ENCODE results near the gene MLN.

Gene MLN, protein sequence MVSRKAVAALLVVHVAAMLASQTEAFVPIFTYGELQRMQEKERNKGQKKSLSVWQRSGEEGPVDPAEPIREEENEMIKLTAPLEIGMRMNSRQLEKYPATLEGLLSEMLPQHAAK

DNA sequence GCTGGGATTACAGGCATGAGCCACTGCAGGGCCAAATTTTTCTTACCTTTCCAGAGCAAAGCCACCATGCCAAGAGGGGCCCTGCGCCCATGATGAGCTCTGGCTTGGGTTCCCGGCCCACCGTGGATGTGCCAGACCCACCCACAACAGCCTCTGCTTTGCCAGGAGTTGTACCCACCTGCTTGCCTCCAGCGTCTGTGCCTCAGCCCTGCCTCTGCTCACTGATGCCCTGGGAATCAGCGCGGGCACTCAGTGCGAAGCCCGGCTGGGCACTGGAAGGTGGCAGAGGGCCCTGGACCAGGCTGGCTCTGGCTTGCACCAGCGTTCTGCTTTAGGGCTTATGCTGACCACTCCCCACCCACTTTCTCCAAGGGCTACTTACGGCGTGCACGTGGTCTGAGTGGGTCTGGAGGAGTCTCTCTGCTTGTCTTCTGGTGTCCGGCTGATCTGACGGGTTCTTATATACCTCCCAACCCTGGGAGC lies at the start of gene MLN:
MLN (minus strand) TSS at position 433 of the 483 bp plus-strand sequence. CDS start 2,840 bp downstream, outside the sequence.
- no peak for DNase-seq (ENCODE audit: low read depth)

DNA sequence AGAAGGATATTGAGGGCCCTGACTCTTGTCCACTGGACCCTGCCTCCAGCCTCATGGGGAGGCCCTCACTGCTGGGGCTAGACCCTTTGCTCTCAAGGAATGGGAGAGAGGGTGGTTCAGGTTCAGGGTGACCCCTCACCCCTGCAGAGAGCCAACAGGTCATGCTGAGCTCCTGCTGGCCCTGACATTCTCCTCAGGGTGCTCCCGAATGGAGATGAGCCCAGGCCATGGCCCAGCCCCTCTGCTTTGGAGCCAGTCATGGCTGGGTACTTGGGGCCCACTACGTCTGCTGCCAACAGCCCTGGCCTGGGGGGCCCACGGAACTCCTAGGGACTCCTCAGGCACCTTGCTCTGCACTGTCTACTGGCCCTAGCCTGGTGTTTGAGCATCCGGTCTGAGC lies 49.2 kb upstream of the MLN start:
- DNase-seq (ENCODE audit: low read depth): no peak

DNA sequence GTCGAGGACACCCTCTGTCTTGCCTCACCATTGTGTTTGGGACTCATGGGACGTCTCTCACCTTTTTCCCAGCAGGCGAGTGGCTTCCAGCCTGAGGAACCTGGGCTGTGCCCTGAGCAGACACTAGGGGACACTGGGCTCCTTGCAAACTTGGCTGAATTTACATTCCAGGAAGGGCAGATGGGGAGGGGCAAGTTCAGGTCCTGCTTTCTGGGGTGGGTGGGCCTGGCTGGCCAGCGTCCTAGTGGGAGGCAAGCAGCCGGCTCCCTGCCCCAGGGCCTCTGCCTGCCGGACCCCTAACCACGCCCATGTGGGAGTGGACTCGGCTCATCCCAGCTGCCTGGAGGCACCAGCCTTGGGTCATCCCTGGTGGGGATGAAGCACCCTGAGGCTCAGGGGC lies 48.2 kb upstream of the MLN start:
- no peak for DNase-seq (ENCODE audit: low read depth)

DNA sequence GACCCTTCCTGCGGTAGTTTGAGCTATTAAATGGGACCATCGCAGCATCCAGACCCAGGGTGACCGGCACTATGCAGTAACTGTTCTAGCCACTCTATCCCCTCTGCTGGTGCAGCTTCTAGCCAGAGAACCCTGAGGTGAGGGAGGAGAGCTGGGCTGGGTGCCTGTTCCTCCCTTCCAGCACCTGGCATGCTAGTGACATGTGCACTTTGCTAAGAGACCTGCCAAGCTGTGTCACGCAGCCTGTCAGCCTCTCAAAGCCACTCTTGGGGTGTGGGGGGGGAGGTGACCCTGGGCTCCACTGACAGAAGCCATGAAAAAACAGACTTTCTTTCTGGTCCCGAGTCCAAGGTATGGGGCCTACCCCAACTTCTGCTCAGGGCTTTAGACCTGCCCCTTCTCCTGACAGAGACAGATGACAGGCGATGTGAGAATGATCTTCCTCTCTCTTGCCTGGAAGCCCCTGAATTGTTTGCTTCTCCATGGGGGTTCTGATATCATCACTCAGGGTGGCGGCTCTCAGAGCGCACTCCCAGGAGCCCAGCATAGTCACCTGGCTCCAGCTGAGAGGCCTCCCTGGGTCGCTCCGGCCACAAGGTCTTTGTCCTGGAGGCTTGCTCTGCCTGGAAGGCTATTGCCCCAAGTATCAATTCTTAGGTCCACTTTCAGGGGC lies 47.2 kb upstream of the MLN start:
- no peak for DNase-seq (ENCODE audit: low read depth)

DNA sequence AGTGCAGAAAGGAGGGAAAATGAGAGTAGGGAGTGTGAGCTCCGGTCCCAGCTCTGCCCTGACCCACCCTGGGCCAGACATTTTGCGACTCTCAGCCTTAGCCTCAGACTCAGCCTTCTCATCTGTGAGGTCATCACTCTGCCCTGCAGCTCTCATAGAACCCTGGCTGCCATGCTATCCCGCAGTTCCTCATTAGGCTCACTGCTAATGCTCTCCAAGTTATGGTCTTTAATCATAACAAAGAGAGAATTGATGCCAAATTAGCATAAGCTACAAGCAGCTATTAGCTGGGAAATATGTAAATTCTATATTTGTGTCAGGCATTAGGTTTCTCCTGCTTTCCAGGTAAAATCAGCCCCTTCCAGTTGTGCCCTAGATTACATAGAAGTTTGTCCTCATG lies 46.5 kb upstream of the MLN start:
- no peak for DNase-seq (ENCODE audit: low read depth)

DNA sequence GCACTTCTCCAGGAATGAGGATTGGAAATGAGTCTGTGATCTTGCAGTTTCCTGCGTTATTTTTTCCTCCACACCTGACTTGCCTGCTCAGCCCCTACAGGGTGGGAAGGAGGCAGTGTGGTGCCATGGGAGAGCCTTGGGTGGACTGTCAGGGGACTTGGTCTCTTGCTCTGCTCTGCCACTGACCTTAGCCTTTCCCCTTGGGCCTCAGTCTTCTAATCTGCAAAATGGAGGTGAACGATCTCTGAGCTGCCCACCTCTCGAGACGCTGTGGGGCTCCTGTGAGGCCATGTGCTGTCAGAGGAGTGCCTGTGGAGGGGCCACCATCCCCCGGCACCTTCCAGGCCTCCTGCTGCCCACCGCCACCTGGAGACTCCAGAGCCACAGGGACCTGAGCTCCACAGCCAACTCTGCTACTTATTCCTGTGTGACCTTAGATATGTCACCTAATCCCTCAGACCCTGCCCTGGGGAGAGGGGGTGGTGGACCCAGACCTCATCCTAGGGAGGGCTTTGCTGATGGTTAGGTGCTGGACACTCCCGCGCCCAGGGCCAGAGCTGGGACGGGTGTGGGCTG lies 45.8 kb upstream of the MLN start:
- no peak for DNase-seq (ENCODE audit: low read depth)

DNA sequence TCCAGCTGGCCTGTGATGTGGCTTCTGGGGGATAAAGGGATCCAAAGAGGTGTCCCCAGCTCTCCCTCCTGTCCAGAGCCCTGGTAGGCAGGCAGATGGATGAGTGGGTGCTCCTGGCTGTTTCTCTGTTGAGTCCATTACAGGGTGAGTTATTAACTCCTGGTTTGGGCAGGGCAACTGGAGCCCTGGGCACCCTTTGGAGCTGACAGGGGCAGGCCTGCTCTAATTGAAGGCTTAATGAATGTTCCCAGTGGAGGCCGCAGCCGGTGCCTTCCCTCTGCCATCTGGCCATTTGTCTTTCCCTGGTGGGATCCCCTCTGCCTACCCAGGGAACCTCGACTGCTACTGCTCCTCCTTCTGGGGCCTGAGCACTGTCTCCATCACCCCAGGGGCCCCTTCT lies 44.7 kb upstream of the MLN start:
- no peak for DNase-seq (ENCODE audit: low read depth)

DNA sequence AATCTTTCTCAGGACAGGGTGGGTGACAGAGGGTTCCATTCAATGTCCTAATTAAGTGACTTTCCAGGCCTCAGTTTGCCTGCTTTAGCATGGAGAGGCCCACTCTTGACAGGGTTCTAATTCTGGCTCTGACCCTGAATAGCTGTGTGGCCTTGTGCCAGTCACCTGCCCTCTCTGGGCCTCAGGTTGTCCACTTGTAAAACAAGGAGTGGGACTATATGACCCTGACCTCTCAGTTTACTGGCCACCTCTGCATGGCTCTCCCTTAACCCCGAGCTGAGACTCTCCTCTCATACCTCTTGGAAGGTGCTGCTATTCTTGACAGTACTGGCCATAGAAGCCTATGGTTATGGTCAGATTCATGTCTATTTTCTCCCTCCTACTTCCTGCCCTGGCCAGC lies 44.1 kb upstream of the MLN start:
- DNase-seq (ENCODE audit: low read depth): no peak

DNA sequence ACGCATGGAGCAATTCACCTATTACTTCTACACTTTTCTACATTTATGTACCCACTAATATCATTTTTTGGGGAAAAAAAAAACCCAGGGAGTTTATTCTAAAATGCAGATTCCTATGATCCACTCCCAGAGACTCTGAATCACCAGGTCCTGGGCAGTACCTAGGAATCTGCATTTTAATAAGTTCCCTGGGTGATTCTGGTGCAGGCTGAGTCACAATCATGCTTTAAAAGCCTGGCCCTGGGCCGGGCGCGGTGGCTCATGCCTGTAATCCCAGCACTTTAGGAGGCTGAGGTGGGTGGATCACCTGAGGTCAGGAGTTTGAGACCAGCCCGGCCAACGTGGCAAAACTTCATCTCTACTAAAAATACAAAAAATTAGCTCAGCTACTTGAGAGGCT lies 43.3 kb upstream of the MLN start:
- DNase-seq (ENCODE audit: low read depth): no peak

DNA sequence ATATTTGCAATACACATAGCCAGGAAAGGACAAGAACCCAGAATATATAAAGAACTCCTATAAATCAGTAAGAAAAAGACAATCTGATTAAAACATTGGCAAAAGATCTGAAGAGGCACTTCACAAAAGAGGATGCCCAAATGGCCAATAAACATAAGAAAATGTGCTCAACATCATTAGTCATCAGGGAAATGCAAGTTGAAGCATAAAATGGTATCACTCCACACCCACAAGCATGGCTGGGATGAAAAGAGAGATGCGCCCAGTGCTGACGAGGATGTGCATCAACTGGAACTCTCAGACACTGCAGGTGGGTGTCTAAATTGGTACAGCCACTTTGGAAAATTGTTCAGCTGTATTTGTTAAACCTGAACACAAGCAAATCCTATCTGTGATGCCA lies 42.4 kb upstream of the MLN start:
- DNase-seq (ENCODE audit: low read depth): no peak

DNA sequence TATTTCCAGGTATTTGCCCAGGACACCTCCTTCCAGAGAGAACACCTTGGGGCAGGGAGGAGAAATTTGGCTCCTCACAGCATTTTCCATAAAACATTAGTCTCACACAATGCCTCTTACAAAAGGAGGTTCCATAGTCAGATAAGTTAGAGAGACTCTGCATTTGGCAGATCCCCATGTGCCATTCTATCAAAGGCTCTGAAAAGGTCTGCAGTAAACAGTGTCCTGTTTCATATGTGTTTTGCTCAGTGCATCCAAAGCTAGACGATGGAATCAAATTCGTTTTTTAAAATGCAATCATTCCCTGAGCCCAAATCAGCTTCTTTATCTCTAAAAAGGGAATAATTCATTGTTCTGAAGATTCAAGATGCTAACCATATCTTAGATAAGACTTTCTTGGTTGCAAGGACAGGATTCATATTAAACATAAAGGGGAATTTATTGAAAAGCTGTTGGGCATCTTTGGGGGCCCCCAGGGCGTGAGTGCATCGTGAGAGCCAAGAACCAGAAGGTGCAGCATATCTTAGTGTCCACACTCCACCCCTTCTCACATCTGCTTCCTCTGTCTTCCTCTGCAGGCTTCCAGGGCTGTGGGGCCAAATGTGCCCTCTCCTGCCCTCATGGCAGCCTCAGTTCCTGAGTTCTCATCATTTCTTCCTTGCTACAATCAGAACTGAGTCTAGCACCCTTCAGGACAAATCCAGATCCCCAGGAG lies 41.4 kb upstream of the MLN start:
- no peak for DNase-seq (ENCODE audit: low read depth)

DNA sequence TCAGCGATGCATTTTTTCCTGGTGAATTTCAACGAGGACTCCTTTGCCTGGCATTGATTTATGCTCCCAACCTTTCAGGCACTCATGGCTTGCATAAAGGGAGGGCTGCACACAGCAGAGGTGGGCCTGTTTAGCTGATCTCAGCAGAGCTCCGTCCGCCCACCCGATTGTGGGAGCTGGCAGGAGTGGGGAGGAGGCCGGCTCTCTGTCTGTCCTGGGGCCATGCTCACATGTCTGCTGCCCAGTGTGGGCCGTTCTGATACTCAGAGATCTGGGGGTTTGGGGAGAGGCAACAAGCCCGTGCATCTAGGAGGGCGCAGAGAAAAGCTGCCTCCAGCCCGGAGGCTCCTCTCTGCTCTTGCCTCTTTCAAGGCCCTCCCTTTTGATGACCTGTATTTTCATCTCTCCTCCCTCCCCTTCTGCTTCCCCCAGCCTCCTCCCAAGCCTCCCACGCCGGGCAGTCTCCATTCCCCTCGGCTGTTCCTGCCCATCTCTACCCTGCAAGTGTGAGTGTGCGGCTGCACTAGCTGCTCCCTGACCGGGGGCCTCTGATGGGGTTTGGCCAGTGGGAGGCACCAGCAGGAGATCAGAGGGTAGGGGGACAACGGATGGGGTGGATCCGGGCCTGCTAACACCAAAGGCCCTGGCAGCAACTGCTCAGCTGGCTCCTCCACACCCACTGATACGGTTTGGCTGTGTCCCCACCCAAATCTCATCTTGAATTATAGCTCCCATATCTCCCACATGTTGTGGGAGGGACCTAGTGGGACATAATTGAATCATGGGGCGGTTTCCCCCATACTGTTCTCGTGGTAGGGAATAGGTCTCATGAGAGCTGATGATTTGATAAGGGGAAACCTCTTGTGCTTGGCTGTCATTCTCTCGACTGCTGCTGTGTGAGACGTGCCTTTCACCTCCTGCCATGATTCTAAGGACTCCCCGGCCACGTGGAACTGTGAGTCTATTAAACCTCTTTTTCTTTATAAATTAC lies 39.6 kb upstream of the MLN start:
- DNase-seq (ENCODE audit: low read depth): no peak

DNA sequence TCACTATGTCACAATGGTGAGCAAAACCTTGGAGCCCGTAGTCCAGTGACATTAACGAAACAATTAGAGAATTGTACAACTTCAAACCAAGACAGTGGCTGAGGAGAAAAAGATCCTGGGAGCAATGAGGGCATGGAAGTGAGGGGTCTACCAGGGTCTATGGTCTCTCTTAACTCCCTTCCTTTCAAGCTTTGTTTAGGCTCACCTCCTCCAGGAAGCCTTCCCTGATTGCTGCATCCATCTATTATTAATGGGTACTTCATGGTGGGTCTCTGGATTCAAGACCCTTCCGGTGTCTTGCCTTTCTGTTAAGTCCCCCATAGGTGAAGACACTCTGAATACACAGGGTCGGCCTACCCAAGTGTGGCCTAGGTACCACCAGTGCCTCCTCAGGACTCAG lies 38.1 kb upstream of the MLN start:
- no peak for DNase-seq (ENCODE audit: low read depth)

DNA sequence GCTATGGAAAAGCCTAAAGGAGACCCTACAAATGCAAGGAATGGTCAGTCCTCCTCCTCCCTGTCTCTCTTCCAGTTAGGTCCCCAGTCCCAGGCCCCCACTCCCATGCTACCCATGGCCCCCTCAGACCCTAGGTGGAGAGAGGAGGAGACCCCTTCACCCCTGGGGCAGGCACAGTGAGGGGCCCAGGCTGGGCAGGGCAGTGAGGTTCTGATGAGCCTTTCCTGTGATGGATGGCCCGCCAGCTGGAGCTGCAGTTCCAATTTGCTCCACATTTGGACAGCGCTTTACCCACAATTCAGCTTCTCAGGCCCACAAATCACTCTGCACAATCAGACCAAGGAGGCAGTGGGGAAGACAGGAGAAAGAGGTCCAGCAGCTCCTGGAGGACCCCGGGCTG lies 37.3 kb upstream of the MLN start:
- DNase-seq (ENCODE audit: low read depth): no peak

DNA sequence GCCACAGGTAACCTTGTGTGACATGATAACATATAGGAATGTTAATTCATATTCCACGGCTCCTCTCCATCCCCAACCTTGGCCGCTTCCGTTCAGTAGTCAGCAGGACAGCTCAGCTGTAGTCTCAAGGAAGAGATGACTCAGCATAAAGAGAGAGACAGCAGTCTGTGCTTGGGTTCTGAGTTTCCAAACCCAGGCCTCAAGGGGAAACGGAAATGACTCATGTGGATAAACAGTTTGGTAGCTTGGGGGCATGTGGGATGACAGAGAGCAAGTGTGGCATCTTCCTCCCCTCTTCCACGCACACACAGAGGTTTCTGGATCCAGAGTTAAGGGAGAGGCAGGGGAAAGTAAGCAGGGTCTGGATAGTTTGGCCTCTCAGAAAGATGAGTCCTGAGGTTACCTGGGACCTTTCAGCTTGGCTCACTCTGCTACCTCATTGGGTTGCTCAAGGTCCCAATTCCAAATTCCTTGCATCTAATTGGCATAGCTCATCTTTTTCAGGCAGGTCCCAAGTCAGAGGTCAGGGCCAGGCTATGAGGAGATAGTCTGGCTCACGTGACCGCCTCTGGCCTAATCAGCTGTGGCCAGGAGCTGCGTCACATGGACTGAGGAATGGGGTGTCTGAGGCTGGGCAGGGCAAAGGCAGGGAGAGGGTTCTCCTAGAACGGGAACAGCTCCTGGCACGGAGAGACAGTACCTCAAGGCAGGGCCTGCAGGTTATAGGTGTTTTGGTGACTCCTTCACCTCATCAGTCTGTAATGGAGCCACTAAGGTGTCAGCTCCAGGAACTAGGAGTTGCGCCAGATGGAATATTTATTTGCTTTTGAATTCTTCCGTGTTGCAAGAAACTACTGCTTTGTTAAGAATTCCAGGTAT lies 36.5 kb upstream of the MLN start:
- no peak for DNase-seq (ENCODE audit: low read depth)

DNA sequence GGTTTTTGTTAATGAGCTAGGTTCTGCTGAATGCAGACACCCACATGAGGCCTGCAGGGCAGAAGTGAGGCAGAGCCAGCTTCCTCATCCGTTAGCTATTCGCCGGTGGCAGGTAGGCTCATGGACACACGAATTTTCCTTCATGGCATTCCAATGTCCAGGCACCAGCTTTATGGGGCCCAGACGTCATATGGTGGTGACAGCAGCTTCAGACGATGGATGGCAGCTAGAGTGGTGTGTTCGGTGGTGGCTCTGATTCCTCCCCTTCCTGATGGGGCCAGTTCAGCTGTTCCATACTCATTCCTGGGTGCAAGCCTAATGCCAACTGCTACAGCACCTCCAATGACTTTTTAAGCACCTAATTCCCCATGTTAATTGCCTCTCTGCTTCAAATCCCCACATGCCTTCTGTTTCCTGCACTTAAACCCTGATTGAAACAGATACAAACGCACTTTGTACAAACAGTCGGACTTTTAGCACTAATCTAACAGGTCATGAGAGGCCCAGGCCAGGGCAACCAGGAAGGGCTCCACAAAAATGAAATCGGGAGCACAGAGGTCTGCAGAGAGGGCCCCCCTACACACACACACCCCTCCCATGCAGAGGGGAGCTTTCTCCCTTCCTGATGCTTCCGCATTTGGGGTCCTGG lies 35.7 kb upstream of the MLN start:
- no peak for DNase-seq (ENCODE audit: low read depth)

DNA sequence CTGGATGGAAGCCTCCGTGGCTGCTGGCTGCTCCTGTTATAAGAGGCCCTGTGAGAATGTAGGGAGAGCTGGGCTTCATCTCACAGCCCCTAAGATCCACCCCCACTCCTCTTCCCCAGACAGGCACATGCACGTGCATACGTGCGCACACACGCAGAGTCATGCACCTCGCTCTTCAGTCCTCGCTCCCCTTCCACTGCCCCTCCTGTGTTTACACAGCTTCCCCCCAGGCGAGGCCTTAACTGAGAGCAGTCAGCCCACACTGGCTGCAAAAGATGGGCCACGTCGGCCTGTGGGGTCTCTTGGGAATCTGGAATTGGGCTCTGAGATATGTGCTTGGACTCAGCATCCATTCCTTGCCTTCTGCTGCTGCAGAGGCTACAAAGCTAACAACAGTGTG lies 35.2 kb upstream of the MLN start:
- no peak for DNase-seq (ENCODE audit: low read depth)

DNA sequence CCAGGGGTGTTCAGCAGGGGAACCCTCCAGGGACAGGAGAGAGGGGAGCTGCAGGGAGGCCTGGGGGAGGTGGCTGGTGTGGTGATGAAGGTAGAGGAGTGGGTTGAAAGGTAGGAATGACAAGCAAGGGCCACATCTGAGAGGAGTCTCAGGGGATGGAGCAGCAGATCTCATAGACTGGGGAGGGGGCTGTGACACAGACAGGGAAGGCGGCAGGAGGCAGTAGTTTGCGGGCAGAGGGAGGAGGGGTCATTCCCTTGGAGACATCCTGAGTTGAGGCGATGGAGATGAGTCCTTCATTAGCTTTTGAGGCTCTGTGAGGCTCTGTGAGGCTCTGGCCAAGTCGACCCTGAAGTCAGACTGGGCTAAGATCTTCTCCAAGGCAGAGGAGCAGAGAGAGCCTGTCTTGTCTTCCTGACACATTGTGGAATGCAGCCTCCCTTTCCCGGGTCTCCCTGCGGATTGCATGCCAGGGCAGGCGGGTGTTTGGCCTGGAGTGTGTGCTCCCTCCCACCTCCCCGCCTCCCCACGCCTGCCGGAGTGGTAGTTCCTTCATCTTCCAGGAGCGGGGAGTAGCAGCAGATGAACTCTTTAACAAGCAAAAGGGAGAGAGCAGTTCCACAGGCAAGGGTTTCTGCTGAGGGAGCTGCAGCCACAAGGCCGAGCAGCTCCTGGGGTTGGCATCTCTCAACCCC lies 34.3 kb upstream of the MLN start:
- no peak for DNase-seq (ENCODE audit: low read depth)

DNA sequence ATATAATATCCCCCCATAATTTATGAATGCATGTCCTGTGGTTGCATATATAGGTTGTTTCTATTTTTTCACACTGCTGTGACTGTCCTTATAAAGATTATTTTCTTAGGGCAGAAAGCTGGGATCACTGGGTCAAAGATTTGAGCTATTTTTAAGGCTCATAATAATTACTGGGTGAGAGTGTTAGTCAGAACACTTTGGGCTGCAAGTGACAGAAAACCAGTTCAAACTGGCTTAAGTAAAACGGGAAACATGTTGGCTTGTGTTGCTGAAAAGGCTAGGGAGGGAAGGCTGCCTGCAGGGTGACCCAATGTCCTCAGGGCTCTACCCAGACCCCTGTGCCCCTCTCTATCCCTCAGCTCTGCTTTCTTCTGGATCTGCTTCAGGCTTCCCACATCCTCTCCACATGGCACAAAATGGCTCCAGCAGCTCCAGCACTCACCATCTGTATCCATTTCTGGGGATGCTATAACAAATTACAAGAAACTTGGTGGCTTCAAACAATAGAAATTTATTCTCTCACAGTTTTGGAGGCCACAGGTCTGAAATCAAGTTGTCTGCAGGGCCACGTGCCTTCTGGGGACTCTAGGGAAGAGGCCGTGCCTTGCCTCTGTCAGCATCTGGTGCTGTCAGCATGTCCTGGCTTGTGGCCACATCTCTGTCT lies 33.1 kb upstream of the MLN start:
- no peak for DNase-seq (ENCODE audit: low read depth)

All from activated T-cell treated with anti-CD3 and anti-CD28 coated beads for 1 hour (primary cell).